Neuronal stem cell (in vitro differentiated cells): Measurements from ENCODE around the gene SAMD9L.

Experiments used
- DNase-seq: peaks from one replicate; pipeline ENCODE4 v3.0.0-alpha.2; 2013; ENCODE audit warnings: low spot score
- H2AFZ ChIP-seq: one replicate; pipeline ENCODE4 v1.6.1; 2013; ENCODE audit warnings: mild to moderate bottlenecking, low read length, inconsistent platforms
- H2AK5ac ChIP-seq: 2 replicates; pipeline ENCODE4 v1.6.1; 2013; ENCODE audit warnings: low read depth, mild to moderate bottlenecking, inconsistent platforms, low read length, moderate library complexity, mixed read lengths
- H2BK120ac ChIP-seq: 2 replicates; pipeline ENCODE4 v1.6.1; 2013; ENCODE audit warnings: low read depth, mild to moderate bottlenecking, inconsistent platforms, low read length, moderate library complexity, mixed read lengths
- H2BK12ac ChIP-seq: one replicate; pipeline ENCODE4 v1.6.1; 2013; ENCODE audit warnings: low read length, inconsistent platforms
- H2BK15ac ChIP-seq: 2 replicates; pipeline ENCODE4 v1.6.1; 2013; ENCODE audit warnings: mild to moderate bottlenecking, low read length, inconsistent platforms, mixed read lengths
- H2BK5ac ChIP-seq: one replicate; pipeline ENCODE4 v1.6.1; 2013; ENCODE audit warnings: inconsistent platforms, mild to moderate bottlenecking, low read length, moderate library complexity
- H3K14ac ChIP-seq: one replicate; pipeline ENCODE4 v1.6.1; 2013; ENCODE audit warnings: low read length, inconsistent platforms
- H3K18ac ChIP-seq: 2 replicates; pipeline ENCODE4 v1.6.1; 2013; ENCODE audit warnings: low read length, inconsistent platforms
- H3K23ac ChIP-seq: 2 replicates; pipeline ENCODE4 v1.6.1; 2013; ENCODE audit warnings: low read depth, mild to moderate bottlenecking, mixed read lengths, low read length, inconsistent platforms; ENCODE audit not compliant: poor library complexity
- H3K27ac ChIP-seq: replicated peaks from 3 replicates; pipeline ENCODE4 v1.5.1; 2013; ENCODE audit warnings: low read length, inconsistent platforms
- H3K27me3 ChIP-seq, 3 experiments: 2 replicates each; pipeline ENCODE4 v1.6.1; 2013; ENCODE audit warnings: low read length in 3 of 3, mild to moderate bottlenecking in 2 of 3, inconsistent platforms in 1 of 3, low read depth in 1 of 3, mixed read lengths in 1 of 3, moderate library complexity in 1 of 3; ENCODE audit not compliant: control insufficient read depth in 3 of 3, insufficient read depth in 3 of 3
- H3K36me3 ChIP-seq, 2 donors: replicated peaks in 1 of 2; 2 replicates each; pipeline ENCODE4 v1.6.1; 2013; ENCODE audit warnings: low read length in 2 of 2; ENCODE audit not compliant: control insufficient read depth in 2 of 2, insufficient read depth in 2 of 2
- H3K4ac ChIP-seq: 2 replicates; pipeline ENCODE4 v1.6.1; 2013; ENCODE audit warnings: inconsistent platforms, mild to moderate bottlenecking, low read length, moderate library complexity
- H3K4me1 ChIP-seq, 2 donors: 1 replicate in 1 of 2; 2 replicates in 1 of 2; pipeline ENCODE4 v1.6.1; 2013; ENCODE audit warnings: low read length in 2 of 2, low read depth in 1 of 2; ENCODE audit not compliant: control insufficient read depth in 2 of 2, insufficient read depth in 1 of 2
- H3K4me2 ChIP-seq: one replicate; pipeline ENCODE4 v1.6.1; 2013; ENCODE audit warnings: mild to moderate bottlenecking, low read length, inconsistent platforms; ENCODE audit not compliant: insufficient read depth, poor library complexity, severe bottlenecking
- H3K4me3 ChIP-seq, 2 donors: 2 replicates each; pipeline ENCODE4 v1.5.1; 2013; ENCODE audit warnings: low read length in 2 of 2, mild to moderate bottlenecking in 2 of 2, inconsistent platforms in 1 of 2, moderate library complexity in 1 of 2
- H3K79me1 ChIP-seq: one replicate; pipeline ENCODE4 v1.6.1; 2013; ENCODE audit warnings: low read depth, mild to moderate bottlenecking, inconsistent platforms, low read length, moderate library complexity
- H3K9ac ChIP-seq: one replicate; pipeline ENCODE4 v1.6.1; 2013; ENCODE audit warnings: mild to moderate bottlenecking, low read depth, low read length, inconsistent platforms; ENCODE audit not compliant: poor library complexity
- H3K9me3 ChIP-seq, 2 donors: replicated peaks in 1 of 2; 2 replicates each; pipeline versions ENCODE3 to v1.6.1; 2013; ENCODE audit warnings: low read length in 2 of 2, mild to moderate bottlenecking in 2 of 2, inconsistent platforms in 1 of 2, low read depth in 1 of 2, mixed read lengths in 1 of 2, moderate library complexity in 1 of 2; ENCODE audit not compliant: control insufficient read depth in 2 of 2, insufficient read depth in 1 of 2
- H4K8ac ChIP-seq: one replicate; pipeline ENCODE4 v1.6.1; 2013; ENCODE audit warnings: low read depth, mild to moderate bottlenecking, inconsistent platforms, low read length, moderate library complexity
- H4K91ac ChIP-seq: one replicate; pipeline ENCODE4 v1.6.1; 2013; ENCODE audit warnings: low read length, low read depth, mild to moderate bottlenecking, inconsistent platforms; ENCODE audit not compliant: poor library complexity
- WGBS, 2 donors: extraction: QIAGEN DNeasy Blood & Tissue Kit; methylation state at CpG; one replicate each; pipeline ENCODE4 v1.1.7; 2013; ENCODE audit warnings: missing lambda C conversion rate in 2 of 2, mixed read lengths in 1 of 2; ENCODE audit not compliant: insufficient read length in 2 of 2, insufficient replicate concordance in 1 of 2; ENCODE audit errors: extremely low coverage in 2 of 2; 5-methylcytosine and 5-hydroxymethylcytosine counted together

Gene SAMD9L

GRCh38 chr7:93097388-93097787 lies 50.8 kb downstream of the SAMD9L start:
- Histone ChIP-seq H2AFZ (no peak overlapping the region), H3K23ac (no peak overlapping the region), H3K14ac (no peak overlapping the region), H3K9ac (no peak overlapping the region), H3K36me3 (no peaks in the 10 kb centered on the region), H3K4me2 (no peak overlapping the region), H2BK120ac (no peak overlapping the region), H4K8ac (no peak overlapping the region), H3K4me1 (no peaks in the 10 kb centered on the region), H3K4ac (no peak overlapping the region), H3K79me1 (no peaks in the 10 kb centered on the region), H4K91ac (no peak overlapping the region), H3K27me3 (peaks cover 0 to 20% (median 0%) of the 10 kb centered on the region in 3 experiments), H3K18ac (no peak overlapping the region), H2BK12ac (no peak overlapping the region), H3K27ac (no peak overlapping the region), H2BK5ac (no peak overlapping the region), H2BK15ac (no peak overlapping the region), H3K4me3 (no peak overlapping the region), H2AK5ac (no peak overlapping the region), H3K9me3 (no peaks in the 10 kb centered on the region)
- no CpG with 5 or more reads among the region's 2 CpGs for WGBS, 2 donors
- DNase-seq = no peak

- DNase-seq = no peak
- no peak overlapping the region for H4K91ac ChIP-seq
- no peak overlapping the region for H2BK12ac ChIP-seq
- no CpG with 5 or more reads among the region's 1 CpG for WGBS, 2 donors
- H3K4me2 ChIP-seq = no peak overlapping the region
- H3K14ac ChIP-seq = no peak overlapping the region
- H3K4me3 ChIP-seq = no peak overlapping the region
- no peaks in the 10 kb centered on the region for H3K79me1 ChIP-seq
- H2BK120ac ChIP-seq = no peak overlapping the region
- H3K36me3 ChIP-seq = no peaks in the 10 kb centered on the region
- H3K27me3 ChIP-seq = peaks cover 0 to 2% (median 0%) of the 10 kb centered on the region in 3 experiments
- no peak overlapping the region for H2AK5ac ChIP-seq
- no peaks in the 10 kb centered on the region for H3K9me3 ChIP-seq
- no peak overlapping the region for H2AFZ ChIP-seq
- H3K4ac ChIP-seq = no peak overlapping the region
- H3K18ac ChIP-seq = no peak overlapping the region
- H3K27ac ChIP-seq = no peak overlapping the region
- H2BK5ac ChIP-seq = no peak overlapping the region
- H3K4me1 ChIP-seq = no peaks in the 10 kb centered on the region
- H3K9ac ChIP-seq = no peak overlapping the region
- no peak overlapping the region for H4K8ac ChIP-seq
- H2BK15ac ChIP-seq = no peak overlapping the region
- no peak overlapping the region for H3K23ac ChIP-seq
These were observed 55.3 kb downstream of the SAMD9L start for GRCh38 chr7:93092757-93093370.
